HG02981 (cell line): ENCODE results near the gene COL27A1.

Source experiments
- ATAC-seq: cut with Tn5 transposase; IDR thresholded peaks from one replicate; pipeline ENCODE4 v1.9.1; 2021; ENCODE audit warnings: mild to moderate bottlenecking, moderate library complexity; ENCODE audit not compliant: unreplicated experiment

Gene COL27A1

DNA sequence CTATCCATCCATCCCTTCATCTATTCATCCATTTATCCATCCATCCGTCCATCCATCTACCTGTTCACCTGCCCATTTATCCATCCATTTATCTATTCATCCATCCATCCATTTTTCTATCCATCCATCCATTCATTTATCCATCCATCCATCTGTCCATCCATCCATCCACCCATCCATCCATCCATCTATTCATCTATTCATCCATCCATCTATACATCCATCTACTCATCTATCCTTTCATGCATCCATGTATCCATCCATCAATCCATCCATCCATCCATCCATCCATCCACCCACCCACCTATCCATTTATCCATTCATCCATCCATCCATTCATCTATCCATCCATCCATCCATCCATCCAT lies 10.8 kb downstream of the COL27A1 start:
- no peak for ATAC-seq

DNA sequence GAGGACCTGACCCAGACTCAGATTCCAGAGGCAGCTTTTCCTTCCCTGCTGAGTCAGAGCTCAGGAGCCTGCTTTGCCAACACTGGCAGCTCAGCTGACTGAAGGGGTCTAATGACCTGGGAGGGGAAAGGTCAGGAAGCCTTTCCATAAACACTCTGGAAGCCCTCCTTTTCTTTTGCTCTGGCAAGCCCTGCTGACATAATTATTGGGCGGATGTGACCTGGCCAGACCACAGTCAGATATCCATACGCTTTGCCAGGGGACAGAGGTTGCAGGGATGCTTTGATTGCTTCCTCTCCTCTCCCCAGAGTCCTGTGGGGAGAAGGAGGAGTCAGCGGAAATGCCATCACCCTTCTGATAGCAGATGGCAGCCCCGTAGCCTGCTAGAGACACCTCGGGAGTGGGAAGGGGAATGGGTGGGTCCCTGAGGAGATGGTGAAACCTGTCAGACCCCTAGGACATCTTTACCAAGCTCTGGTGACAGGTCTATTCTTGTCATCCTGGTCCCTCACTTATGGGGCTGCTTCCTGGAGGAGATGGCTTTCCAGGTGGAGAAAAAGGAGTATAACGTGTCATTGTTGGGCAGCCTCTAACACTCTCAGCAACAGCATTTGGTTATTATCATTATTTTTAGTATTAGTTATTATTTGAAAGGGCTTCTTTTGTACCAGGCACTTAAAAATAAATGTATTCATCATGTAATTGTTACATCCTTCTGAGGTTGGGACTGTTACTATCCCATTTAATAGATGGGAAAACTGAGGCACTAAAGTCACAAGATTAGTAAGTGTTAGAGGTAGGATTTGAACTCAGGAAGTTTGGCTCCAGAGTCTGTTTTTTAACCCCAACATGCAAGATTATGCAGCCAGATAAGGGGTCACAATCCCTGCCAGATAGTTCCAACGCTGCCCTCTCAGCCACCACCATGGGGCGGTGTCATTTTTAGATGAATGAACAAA lies 11.6 kb downstream of the COL27A1 start:
- no peak for ATAC-seq

DNA sequence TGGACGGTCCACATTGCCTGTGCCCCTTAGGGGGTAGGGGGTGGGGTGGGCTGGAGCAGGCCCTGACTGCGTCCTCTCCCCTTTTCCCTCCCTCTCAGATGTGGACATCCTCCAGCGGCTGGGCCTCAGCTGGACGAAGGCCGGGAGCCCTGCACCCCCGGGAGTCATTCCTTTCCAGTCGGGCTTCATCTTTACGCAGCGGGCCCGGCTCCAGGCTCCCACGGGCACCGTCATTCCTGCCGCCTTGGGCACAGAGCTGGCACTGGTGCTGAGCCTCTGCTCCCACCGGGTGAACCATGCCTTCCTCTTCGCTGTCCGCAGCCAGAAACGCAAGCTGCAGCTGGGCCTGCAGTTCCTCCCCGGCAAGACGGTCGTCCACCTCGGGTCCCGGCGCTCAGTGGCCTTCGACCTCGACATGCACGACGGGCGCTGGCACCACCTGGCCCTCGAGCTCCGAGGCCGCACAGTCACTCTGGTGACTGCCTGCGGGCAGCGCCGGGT lies 12.3 kb downstream of the COL27A1 start:
- no peak for ATAC-seq

DNA sequence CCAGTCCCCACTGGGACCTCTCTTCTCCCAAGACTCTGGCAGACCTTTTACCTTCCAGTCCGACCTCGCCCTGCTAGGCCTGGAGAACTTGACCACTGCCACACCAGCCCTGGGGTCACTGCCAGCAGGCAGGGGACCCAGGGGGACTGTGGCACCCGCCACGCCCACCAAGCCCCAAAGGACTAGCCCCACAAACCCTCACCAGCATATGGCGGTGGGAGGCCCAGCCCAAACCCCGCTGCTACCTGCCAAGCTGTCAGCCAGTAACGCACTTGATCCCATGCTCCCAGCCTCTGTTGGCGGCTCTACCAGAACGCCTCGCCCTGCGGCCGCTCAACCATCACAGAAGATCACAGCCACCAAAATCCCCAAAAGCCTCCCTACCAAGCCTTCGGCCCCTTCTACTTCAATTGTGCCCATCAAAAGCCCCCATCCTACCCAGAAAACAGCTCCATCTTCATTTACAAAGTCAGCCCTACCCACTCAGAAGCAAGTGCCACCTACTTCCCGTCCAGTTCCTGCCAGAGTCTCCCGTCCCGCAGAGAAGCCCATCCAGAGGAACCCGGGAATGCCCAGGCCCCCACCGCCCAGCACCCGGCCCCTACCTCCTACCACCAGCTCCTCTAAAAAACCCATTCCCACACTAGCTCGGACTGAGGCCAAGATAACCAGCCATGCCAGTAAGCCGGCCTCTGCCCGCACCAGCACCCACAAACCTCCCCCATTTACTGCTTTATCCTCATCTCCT lies 13.1 kb downstream of the COL27A1 start:
- ATAC-seq, result no peak

DNA sequence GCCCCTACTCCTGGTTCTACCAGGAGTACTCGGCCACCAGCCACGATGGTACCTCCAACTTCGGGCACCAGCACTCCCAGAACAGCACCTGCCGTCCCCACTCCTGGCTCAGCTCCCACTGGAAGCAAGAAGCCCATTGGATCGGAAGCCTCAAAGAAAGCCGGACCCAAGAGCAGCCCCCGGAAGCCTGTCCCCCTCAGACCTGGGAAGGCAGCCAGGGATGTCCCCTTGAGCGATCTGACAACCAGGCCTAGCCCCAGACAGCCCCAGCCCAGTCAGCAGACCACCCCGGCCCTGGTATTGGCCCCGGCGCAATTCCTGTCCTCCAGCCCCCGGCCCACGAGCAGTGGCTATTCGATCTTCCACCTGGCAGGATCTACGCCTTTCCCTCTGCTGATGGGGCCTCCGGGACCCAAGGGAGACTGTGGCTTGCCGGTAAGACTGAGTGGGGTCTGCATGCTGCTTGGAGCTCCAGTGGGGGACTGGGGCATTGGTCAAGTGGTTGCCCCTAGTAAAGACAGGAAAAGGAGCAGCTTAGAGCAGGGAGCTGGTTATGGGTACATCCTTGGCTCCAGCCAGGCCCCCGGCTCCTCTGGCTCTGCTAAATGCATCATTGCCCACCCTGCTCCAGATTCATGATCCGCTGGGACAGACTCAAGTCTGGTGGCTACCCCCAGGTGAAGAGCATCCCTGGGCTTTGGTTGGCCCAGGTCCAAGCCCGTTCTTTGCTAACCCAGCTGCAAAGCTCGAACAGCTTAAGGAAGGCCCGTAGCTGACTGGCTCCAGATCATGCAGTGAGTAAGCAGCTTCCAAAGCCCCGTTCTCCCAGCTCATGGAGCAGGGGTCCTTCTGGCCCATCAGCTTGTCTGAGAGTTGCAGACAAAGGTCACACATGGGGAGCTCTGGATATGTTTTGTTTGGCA lies 14.0 kb downstream of the COL27A1 start:
- no peak for ATAC-seq

DNA sequence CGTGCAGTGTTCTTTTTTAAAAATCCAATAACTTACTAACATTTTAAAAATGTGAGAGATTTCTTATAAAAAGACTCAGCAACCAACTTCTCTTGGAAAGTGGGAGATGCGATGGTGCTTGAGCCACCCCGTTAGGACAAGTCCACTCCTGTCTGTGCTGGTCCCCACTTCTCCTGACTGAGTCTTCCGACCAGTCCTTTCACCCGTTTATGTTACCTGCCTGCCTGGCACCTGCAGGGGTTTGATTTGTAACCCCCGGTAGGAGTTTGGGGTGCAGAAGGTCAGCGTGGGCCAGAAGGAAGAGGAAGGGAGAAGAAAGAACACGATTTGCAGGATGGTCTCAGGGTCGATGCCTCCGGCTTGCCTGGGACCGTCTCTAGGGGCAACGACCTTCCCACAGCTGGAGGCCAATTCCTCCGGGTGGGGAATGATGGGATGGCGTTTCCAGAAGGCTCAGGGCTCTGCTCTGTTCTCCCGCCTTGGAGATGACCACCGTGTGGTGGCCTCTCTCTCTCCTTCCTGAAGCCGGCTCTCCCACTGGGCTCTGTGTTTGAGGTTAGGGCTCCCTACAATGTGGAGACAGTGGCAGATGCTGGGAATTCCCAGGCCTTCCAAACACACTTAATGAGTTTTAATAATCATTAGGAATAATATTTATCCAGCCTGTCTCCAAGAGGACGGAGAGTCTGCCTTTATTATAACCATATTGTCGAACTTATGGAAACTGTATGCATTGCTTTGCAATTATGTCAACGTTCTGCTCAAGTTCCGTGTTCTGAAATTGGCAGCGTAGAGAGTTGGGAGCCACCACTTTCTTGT lies 14.8 kb downstream of the COL27A1 start:
- ATAC-seq, result no peak

DNA sequence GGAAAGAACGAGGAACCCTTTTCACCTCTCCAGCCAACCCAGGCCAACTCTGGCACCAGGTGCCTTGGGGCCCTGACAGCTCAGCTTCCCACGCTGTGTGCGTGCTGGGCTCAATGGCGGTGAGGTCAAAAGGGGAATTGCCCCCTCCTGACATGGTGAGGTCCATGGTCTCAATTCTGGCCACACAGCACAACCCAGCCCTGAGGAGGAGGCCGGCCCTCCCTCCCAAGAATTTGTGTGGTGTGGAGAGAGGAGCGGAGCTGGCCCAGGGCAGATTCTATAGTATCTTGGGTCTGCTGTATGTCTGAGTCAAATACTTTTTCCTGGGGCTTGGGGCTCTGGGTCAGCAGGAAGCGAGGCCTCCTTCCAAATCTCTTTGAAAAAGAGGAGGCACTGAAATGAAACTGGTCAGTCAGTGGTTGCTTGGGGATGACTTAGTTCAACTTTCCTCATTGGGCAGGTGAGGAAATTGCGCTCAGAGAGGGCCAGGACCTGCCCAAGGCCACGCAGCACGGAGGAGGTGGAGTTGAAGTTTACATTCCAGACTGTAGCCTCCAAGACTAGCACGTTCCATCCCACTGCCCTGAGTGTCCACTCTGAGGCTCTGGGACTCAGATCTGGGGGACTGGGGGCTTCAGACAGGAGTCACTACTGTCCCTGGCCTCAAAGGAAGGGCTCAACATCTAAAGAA lies 15.6 kb downstream of the COL27A1 start:
- ATAC-seq, result no peak

DNA sequence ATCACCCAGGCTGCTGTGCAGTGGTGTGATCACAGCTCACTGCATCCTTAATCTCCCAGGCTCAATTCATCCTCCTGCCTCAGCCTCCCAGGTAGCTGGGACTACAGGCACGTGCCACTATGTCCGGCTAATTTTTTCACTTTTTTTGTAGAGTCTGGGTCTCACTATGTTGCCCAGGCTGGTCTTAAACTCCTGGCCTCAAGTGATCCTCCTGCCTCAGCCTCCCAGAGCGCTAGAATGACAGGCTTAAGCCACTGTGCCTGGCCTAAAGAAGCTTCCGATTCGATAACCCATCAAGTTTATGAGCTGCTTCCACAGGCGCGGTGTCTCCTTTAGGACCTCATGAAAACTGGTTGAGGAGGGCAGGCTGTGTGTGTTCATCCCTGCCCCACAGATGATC lies 16.2 kb downstream of the COL27A1 start:
- ATAC-seq, result no peak

DNA sequence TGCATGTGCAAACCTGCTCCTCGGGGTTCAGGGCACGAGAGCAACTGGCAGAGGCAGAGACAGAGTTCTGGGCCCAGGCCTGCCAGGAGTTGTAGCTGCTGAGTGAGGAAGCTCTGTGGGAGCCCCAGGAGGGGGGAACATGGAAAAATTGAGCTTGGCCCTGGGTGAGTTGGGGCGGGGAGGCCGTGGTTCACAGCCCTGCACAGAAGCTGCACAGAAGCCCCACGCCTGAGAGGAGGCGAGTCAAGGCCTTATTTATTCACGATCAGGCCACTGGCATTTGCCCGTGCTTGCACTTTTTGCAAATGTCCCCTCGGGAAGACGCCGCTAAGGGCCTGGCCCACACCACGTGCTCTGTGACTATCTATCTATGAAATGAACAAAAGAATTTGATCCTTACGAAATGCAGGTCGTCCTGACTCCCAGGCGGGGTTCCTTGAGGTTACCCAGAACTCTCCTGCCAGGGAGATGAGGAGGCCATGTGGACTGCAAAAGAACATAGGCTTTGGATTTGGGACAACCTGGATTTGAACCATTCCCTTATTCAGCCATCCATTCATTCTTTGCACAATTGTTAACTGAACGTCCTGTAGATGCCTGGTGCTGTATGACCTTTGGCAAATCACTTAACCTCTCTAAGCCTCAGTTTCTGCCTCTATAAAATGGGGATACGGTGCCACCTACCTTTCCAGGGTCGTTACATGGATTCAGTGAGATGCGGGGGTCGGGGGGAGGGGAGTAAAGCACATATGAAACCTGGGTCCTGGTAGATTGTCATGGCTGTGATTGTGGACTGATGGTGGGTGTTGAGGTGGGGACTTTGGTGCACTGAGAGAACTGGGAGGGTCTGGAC lies 17.9 kb downstream of the COL27A1 start:
- ATAC-seq, result no peak

DNA sequence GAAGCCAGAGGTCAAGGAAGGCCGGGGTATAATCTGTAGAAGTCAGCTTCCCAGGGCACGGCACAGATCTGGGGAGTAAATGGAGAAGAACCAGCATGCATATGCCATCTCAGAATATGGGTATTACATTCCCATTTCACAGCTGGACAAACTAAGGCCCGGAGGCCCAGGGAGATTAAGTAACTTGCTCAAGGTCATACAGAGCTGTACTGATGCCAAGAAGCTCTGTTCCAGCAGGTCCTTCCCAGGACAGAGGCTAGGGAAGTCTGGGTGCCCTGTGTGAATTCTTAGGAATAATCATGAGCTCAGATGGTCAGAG lies 19.2 kb downstream of the COL27A1 start:
- ATAC-seq, result no peak

DNA sequence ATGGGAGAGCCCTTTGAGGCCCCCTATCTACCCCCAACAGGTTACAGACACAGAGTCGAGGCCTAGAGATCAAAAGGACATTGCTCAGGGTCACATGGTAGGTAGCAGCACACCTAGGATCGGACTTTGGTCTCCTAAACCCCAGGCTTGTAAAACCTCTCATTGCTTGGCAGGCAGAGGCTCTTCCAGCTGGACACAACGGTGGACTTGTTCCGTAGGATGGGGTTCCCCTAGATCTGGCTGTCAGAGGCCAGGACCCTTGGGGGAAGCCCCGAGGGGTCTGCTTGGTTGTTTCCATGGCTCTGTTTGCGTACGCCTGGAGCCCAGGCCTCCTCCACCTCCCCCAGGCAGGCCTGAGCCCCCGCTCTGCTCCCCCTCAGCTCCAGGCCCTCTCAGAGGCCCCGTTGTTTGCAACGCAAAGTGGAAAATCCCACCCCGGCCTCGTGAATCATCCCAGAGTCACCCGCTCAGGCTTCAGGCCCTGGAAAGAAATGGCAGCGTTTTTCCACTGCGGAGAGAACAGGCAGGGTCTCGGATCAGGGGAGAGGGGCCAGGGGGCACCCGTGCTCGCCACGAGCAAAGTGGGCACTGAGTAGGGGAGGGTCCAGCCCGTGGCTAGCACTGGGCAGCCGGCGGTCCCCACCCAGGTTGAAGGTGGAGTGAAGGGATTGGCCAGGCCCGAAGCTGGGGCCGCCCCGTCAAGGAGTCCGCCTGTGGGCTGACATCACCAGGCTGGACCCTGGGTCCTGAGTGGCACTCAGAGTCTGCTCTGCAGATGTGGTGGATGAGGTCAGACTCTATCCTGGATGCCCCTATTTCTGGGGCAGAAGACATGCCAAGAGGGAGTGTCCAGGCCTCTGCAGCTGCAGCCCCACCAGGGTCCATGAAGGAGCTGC lies 19.8 kb downstream of the COL27A1 start:
- no peak for ATAC-seq

DNA sequence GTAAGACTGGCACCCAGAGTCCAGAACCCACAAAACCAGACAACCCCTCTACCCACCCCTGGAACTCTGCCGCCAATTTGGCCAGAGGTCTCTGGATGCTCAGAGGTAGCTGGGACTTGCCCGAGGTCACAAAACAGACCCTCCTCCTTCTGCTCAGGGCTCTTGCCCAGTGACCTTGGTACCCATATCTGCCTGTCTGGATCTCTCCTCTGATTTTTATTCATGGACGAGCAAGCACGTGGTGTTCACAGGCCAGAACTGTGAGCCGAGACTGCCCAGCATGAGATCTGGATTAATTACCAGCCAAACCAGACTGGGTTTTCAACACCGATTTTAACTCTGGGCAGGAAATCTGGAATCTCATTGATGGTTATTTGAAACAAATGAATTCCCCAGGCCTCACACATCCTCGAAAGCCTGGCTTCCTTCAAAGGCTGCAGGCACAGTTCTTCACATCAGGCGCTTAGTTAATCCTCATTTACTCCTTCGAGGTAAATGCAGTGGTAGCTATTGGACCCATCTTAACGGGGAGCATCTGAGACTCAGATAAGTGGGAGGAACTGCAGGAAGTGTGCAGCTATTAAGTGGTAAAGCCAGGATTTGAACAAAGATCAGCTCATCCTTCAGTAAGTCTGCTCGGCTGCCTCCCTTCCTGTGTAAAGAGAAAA lies 21.4 kb downstream of the COL27A1 start:
- ATAC-seq, result no peak

DNA sequence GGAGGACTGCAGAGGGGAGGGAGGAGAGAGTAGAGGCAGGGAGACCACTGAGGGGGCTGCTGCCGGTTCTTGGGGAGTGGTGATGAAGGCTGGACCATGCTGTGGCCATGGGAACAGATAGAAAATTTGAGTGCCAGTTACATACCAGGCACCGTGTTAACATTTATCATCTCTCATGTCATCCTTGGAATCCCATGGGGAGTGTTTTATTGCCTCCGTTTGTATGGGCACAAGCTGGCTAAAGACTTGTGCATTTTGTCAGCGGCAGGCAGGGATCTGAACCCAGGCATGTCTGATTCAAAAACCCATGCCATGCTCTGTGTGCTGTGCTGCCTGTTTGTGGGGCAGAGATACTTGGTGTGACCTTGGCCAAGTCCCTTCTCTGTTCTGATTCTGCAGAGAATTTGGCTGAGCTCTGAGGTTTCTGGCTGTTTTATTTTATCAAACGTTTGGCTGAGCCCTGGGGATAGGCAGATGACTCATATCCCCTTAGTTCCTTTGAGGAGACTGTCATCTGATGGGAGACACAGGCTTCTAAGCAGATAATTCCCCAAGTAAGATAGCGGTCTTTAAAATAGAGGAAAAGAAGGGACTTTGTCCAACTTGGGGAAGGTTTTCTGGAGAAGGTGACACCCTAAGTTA lies 22.2 kb downstream of the COL27A1 start:
- ATAC-seq, result no peak

DNA sequence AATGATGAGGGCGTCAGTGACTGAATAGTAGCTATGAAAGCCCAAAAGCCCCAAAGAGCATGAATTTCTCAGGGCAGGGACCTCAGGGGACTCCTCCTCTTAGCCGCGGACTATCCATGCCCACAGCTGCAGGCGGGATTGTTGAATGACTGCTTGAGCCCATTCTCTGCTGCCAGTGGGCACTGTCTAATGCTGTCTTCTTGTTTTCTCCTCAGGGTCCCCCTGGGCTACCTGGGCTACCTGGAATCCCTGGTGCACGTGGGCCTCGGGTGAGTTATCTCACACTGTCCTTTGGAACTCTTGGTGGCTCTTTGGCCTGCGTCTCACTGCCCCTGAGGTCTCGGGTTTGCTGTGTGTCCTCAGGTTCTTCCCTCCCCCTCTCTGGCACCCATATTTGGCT lies 22.7 kb downstream of the COL27A1 start:
- no peak for ATAC-seq

DNA sequence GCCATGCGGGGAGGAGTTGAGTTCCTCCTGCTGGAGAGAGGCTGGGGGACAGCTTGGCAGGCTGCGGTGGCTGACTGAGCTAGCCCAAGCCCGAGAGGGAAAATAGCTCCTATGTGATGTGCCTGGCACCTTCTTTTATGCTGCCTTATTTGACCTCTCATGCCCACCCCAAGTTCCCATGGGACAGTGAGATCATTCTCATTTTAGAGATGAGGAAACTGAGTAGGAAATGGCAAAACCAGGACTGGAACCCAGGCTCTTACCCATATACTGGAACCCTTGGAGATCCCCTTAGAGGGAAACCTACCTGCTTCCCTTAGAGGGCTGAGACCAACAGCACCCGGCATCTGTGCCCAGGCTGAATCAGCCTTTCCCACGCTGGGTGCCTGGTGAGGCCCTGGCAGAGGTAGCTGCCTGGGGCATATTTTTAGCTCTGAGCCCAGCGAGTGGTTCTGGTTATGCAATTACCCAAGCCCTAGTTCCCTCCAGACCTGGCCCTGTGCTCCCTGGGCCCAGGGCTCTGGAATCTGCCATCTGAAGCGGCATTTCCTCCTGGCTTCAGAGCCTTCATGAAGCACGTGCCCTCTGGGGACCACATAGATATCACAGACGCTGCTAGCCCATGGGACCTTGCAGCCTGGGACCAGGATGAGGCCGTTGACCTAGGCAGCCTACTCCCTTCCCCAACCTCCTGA lies 23.6 kb downstream of the COL27A1 start:
- no peak for ATAC-seq

DNA sequence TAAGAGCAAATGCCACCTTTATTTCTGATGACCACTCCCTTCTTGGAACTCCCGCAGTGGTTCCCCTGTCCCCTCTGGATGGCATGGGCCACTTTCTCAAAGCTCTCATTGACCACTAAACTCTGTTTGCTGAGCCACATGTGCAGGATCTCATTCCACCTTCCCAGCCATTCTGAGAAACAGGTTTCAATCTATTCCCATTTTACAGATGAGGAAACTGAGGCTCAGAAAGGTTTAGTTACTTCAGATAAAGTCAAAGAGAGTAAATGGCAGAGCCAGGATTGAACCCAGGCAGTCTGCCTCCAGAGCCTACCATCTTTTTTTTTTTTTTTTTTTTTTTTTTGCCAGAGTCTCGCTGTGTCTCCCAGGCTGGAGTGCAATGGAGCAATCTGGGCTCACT lies 24.2 kb downstream of the COL27A1 start:
- ATAC-seq, result no peak
